PC-3 (cell line): Measurements from ENCODE around the gene BRAT1. TPM values are rescaled to one million over a fixed set of nuclear protein-coding genes. Genes with fewer than 3 reads are reported as not detected.

Experiments
- ATAC-seq: fragments of 200-7000 bp; cut with Tn5 transposase; 2 replicates; pipeline ENCODE4 v1.9.1; 2020; ENCODE audit warnings: mild to moderate bottlenecking, moderate library complexity
- BruUV-seq: library from RNA; stranded (reverse); fragments of 400-500 nt; replicated peaks from 2 replicates; lab custom pipeline; 2021; lab: Mats Ljungman, UMichigan
- CTCF ChIA-PET: fragments of 300-600 bp; sonication (Branson Sonifier 250); formaldehyde crosslinking; loops from one replicate; lab custom pipeline; 2022; ENCODE audit warnings: antibody characterized with exemption; lab: Charles Lee
- POLR2A ChIA-PET: fragments of 300-600 bp; sonication (Branson Sonifier 250); formaldehyde crosslinking; loops from one replicate; lab custom pipeline; 2022; ENCODE audit warnings: antibody characterized with exemption; ENCODE audit not compliant: unreplicated experiment; lab: Charles Lee
- DNase-seq: peaks from one replicate; pipeline ENCODE4 v3.0.0-alpha.2; 2015
- H2AFZ ChIP-seq: fragments of 300-600 bp; sonication (generic); 2 replicates; pipeline ENCODE4 v1.6.0; 2016; ENCODE audit warnings: antibody characterized with exemption, low read length
- H3F3A ChIP-seq: fragments of 300-600 bp; sonication (generic); one replicate; pipeline ENCODE4 v1.6.0; 2017; ENCODE audit warnings: antibody characterized with exemption, low read length, control low read depth, mild to moderate bottlenecking; ENCODE audit not compliant: unreplicated experiment
- H3K27ac ChIP-seq: fragments of 300-600 bp; sonication (generic); 2 replicates; pipeline ENCODE4 v1.5.1; 2016; ENCODE audit warnings: mild to moderate bottlenecking, low read length
- H3K27me3 ChIP-seq: fragments of 300-600 bp; sonication (generic); 2 replicates; pipeline ENCODE4 v1.6.1; 2016; ENCODE audit warnings: low read length, mixed read lengths
- H3K36me3 ChIP-seq: fragments of 300-600 bp; sonication (generic); 2 replicates; pipeline ENCODE4 v1.6.1; 2016; ENCODE audit warnings: low read depth, mixed run types, low read length, mixed read lengths
- H3K4me1 ChIP-seq: fragments of 300-600 bp; sonication (generic); 2 replicates; pipeline ENCODE4 v1.5.1; 2016; ENCODE audit warnings: low read length; ENCODE audit not compliant: insufficient read depth
- H3K4me2 ChIP-seq: fragments of 300-600 bp; sonication (generic); 2 replicates; pipeline ENCODE4 v1.6.0; 2016; ENCODE audit warnings: low read length
- H3K4me3 ChIP-seq: fragments of 300-600 bp; sonication (generic); 2 replicates; pipeline ENCODE4 v1.5.1; 2016; ENCODE audit warnings: mild to moderate bottlenecking, low read length, mixed read lengths
- H3K79me2 ChIP-seq: fragments of 300-600 bp; sonication (generic); 2 replicates; pipeline ENCODE4 v1.6.1; 2017; ENCODE audit warnings: low read length, mixed read lengths
- H3K9ac ChIP-seq: fragments of 300-600 bp; sonication (generic); 2 replicates; pipeline ENCODE4 v1.6.0; 2016; ENCODE audit warnings: mild to moderate bottlenecking, low read length
- H3K9me2 ChIP-seq: fragments of 300-600 bp; sonication (generic); replicated peaks from 2 replicates; pipeline ENCODE4 v1.6.1; 2016; ENCODE audit warnings: mixed run types, low read length, mixed read lengths
- H3K9me3 ChIP-seq: fragments of 300-600 bp; sonication (generic); 2 replicates; pipeline ENCODE4 v1.6.1; 2016; ENCODE audit warnings: low read length, mixed read lengths
- H4K20me1 ChIP-seq: fragments of 300-600 bp; sonication (generic); 2 replicates; pipeline ENCODE4 v1.6.1; 2016; ENCODE audit warnings: low read length, mixed read lengths
- CTCF ChIP-seq: fragments of 300-600 bp; sonication (generic); conservative IDR thresholded peaks from 2 replicates; pipeline ENCODE4 v1.5.1; 2017; ENCODE audit warnings: antibody characterized with exemption, low read depth, mild to moderate bottlenecking, low read length
- EZH2 ChIP-seq: fragments of 300-600 bp; sonication (generic); IDR thresholded peaks from one replicate; pipeline ENCODE4 v1.6.1; 2017; ENCODE audit warnings: antibody characterized with exemption, mild to moderate bottlenecking, low read length; ENCODE audit not compliant: unreplicated experiment
- EZH2phosphoT487 ChIP-seq: fragments of 300-600 bp; sonication (generic); IDR thresholded peaks from 2 replicates; pipeline ENCODE4 v1.6.1; 2018; ENCODE audit warnings: mild to moderate bottlenecking, antibody characterized with exemption, low read length, borderline replicate concordance
- intact Hi-C: fragments of 100-400 bp; cut with micrococcal nuclease; formaldehyde crosslinking; loops from 2 replicates; pipeline ENCODE4 v1.9.0; 2023
- total RNA-seq: library from RNA; depleted of rRNA; stranded (reverse); fragments of >200 nt; gene quantifications from 2 replicates; pipeline ENCODE4 v1.2.3, GENCODE V29; 2014

The BRAT1 gene
- total RNA-seq, 1 experiment from 2014 or later: 65.2 TPM

GRCh38 chr7:2571409-2571808 lies 16.1 kb upstream of the BRAT1 start:
- CTCF ChIA-PET: no interaction called here
- H3K27ac ChIP-seq: peak overlapping the region; percentile 86

GRCh38 chr7:2570021-2570420 lies 14.7 kb upstream of the BRAT1 start:
- H4K20me1 ChIP-seq: no peaks in the 10 kb centered on the region
- no peak overlapping the region for H3K9ac ChIP-seq
- H3K9me2 ChIP-seq: no peaks in the 10 kb centered on the region
- CTCF ChIA-PET: no interaction called here
- no peaks in the 10 kb centered on the region for H3K79me2 ChIP-seq
- no TSS peak for BruUV-seq
- no peaks in the 10 kb centered on the region for H3K27me3 ChIP-seq
- no peaks in the 10 kb centered on the region for H3K9me3 ChIP-seq
- no peak overlapping the region for H2AFZ ChIP-seq
- POLR2A ChIA-PET: no interaction called here
- ATAC-seq: no peak
- no peak overlapping the region for H3K27ac ChIP-seq
- peaks cover 17% of the 10 kb centered on the region for H3K4me1 ChIP-seq
- no peak overlapping the region for H3K4me2 ChIP-seq
- H3F3A ChIP-seq: no peaks in the 10 kb centered on the region
- TF ChIP-seq CTCF (no peak), EZH2phosphoT487 (no peak), EZH2 (no peak)
- no peak for DNase-seq
- intact Hi-C loops: loop anchor here (5.0 kb wide), 1 partner anchor 62 kb away; the partner anchor contains the start of gene TTYH3
- no peak overlapping the region for H3K4me3 ChIP-seq
- no peaks in the 10 kb centered on the region; the same call in 1 of the 2 replicates for H3K36me3 ChIP-seq

More at GRCh38 chr7:2571409-2571808, 16.1 kb upstream of the BRAT1 start:
- intact Hi-C loops: loop anchor here (5.0 kb wide), 1 partner anchor 61 kb away; the partner anchor contains the start of gene TTYH3
- H3K4me3 ChIP-seq: no peak overlapping the region
- no peaks in the 10 kb centered on the region for H3K9me3 ChIP-seq
- no peaks in the 10 kb centered on the region for H3F3A ChIP-seq
- H3K4me2 ChIP-seq: peak overlapping the region; percentile 69
- H4K20me1 ChIP-seq: no peaks in the 10 kb centered on the region
- H3K79me2 ChIP-seq: no peaks in the 10 kb centered on the region
- no peaks in the 10 kb centered on the region; the same call in 1 of the 2 replicates for H3K36me3 ChIP-seq
- POLR2A ChIA-PET: no interaction called here
- ATAC-seq: no peak
- peaks cover 17% of the 10 kb centered on the region for H3K4me1 ChIP-seq
- H2AFZ ChIP-seq: no peak overlapping the region
- 0 out of 2 replicates have a peak overlapping the region, but pooled peaks have one; percentile 45 for H3K9ac ChIP-seq
- H3K9me2 ChIP-seq: no peaks in the 10 kb centered on the region
- H3K27me3 ChIP-seq: no peaks in the 10 kb centered on the region
- BruUV-seq: no TSS peak
- TF ChIP-seq EZH2phosphoT487 (no peak), CTCF (no peak), EZH2 (no peak)
- DNase-seq: no peak

GRCh38 chr7:2569421-2569820 lies 14.1 kb upstream of the BRAT1 start:
- no TSS peak for BruUV-seq
- H3K27me3 ChIP-seq: no peaks in the 10 kb centered on the region
- H3K36me3 ChIP-seq: no peaks in the 10 kb centered on the region; the same call in 1 of the 2 replicates
- no peaks in the 10 kb centered on the region for H3K9me3 ChIP-seq
- H2AFZ ChIP-seq: no peak overlapping the region
- H3K27ac ChIP-seq: no peak overlapping the region
- H3K79me2 ChIP-seq: no peaks in the 10 kb centered on the region
- H3K9me2 ChIP-seq: no peaks in the 10 kb centered on the region
- H3F3A ChIP-seq: no peaks in the 10 kb centered on the region
- peaks cover 17% of the 10 kb centered on the region for H3K4me1 ChIP-seq
- POLR2A ChIA-PET: no interaction called here
- DNase-seq (no peak), ATAC-seq (no peak)
- CTCF ChIA-PET: no interaction called here
- H3K4me3 ChIP-seq: no peak overlapping the region
- intact Hi-C loops: no loop called here
- no peak overlapping the region for H3K9ac ChIP-seq
- no peaks in the 10 kb centered on the region for H4K20me1 ChIP-seq
- TF ChIP-seq EZH2phosphoT487 (no peak), EZH2 (no peak), CTCF (no peak)
- no peak overlapping the region for H3K4me2 ChIP-seq
